PC-3 (cell line): ENCODE data around the gene GAB2. TPM values are rescaled to one million over a fixed set of nuclear protein-coding genes. Genes with fewer than 3 reads are reported as not detected.

Experiments used
- ATAC-seq: fragments of 200-7000 bp; cut with Tn5 transposase; 2 replicates; pipeline ENCODE4 v1.9.1; 2020; ENCODE audit warnings: mild to moderate bottlenecking, moderate library complexity
- BruUV-seq: library from RNA; stranded (reverse); fragments of 400-500 nt; replicated peaks from 2 replicates; lab custom pipeline; 2021; lab: Mats Ljungman, UMichigan
- CTCF ChIA-PET: fragments of 300-600 bp; sonication (Branson Sonifier 250); formaldehyde crosslinking; loops from one replicate; lab custom pipeline; 2022; ENCODE audit warnings: antibody characterized with exemption; lab: Charles Lee
- POLR2A ChIA-PET: fragments of 300-600 bp; sonication (Branson Sonifier 250); formaldehyde crosslinking; loops from one replicate; lab custom pipeline; 2022; ENCODE audit warnings: antibody characterized with exemption; ENCODE audit not compliant: unreplicated experiment; lab: Charles Lee
- DNase-seq: peaks from one replicate; pipeline ENCODE4 v3.0.0-alpha.2; 2015
- H2AFZ ChIP-seq: fragments of 300-600 bp; sonication (generic); 2 replicates; pipeline ENCODE4 v1.6.0; 2016; ENCODE audit warnings: antibody characterized with exemption, low read length
- H3F3A ChIP-seq: fragments of 300-600 bp; sonication (generic); one replicate; pipeline ENCODE4 v1.6.0; 2017; ENCODE audit warnings: antibody characterized with exemption, low read length, control low read depth, mild to moderate bottlenecking; ENCODE audit not compliant: unreplicated experiment
- H3K27ac ChIP-seq: fragments of 300-600 bp; sonication (generic); 2 replicates; pipeline ENCODE4 v1.5.1; 2016; ENCODE audit warnings: mild to moderate bottlenecking, low read length
- H3K27me3 ChIP-seq: fragments of 300-600 bp; sonication (generic); 2 replicates; pipeline ENCODE4 v1.6.1; 2016; ENCODE audit warnings: low read length, mixed read lengths
- H3K36me3 ChIP-seq: fragments of 300-600 bp; sonication (generic); 2 replicates; pipeline ENCODE4 v1.6.1; 2016; ENCODE audit warnings: low read depth, mixed run types, low read length, mixed read lengths
- H3K4me1 ChIP-seq: fragments of 300-600 bp; sonication (generic); 2 replicates; pipeline ENCODE4 v1.5.1; 2016; ENCODE audit warnings: low read length; ENCODE audit not compliant: insufficient read depth
- H3K4me2 ChIP-seq: fragments of 300-600 bp; sonication (generic); 2 replicates; pipeline ENCODE4 v1.6.0; 2016; ENCODE audit warnings: low read length
- H3K4me3 ChIP-seq: fragments of 300-600 bp; sonication (generic); 2 replicates; pipeline ENCODE4 v1.5.1; 2016; ENCODE audit warnings: mild to moderate bottlenecking, low read length, mixed read lengths
- H3K79me2 ChIP-seq: fragments of 300-600 bp; sonication (generic); 2 replicates; pipeline ENCODE4 v1.6.1; 2017; ENCODE audit warnings: low read length, mixed read lengths
- H3K9ac ChIP-seq: fragments of 300-600 bp; sonication (generic); 2 replicates; pipeline ENCODE4 v1.6.0; 2016; ENCODE audit warnings: mild to moderate bottlenecking, low read length
- H3K9me2 ChIP-seq: fragments of 300-600 bp; sonication (generic); replicated peaks from 2 replicates; pipeline ENCODE4 v1.6.1; 2016; ENCODE audit warnings: mixed run types, low read length, mixed read lengths
- H3K9me3 ChIP-seq: fragments of 300-600 bp; sonication (generic); 2 replicates; pipeline ENCODE4 v1.6.1; 2016; ENCODE audit warnings: low read length, mixed read lengths
- H4K20me1 ChIP-seq: fragments of 300-600 bp; sonication (generic); 2 replicates; pipeline ENCODE4 v1.6.1; 2016; ENCODE audit warnings: low read length, mixed read lengths
- CTCF ChIP-seq: fragments of 300-600 bp; sonication (generic); conservative IDR thresholded peaks from 2 replicates; pipeline ENCODE4 v1.5.1; 2017; ENCODE audit warnings: antibody characterized with exemption, low read depth, mild to moderate bottlenecking, low read length
- EZH2 ChIP-seq: fragments of 300-600 bp; sonication (generic); IDR thresholded peaks from one replicate; pipeline ENCODE4 v1.6.1; 2017; ENCODE audit warnings: antibody characterized with exemption, mild to moderate bottlenecking, low read length; ENCODE audit not compliant: unreplicated experiment
- EZH2phosphoT487 ChIP-seq: fragments of 300-600 bp; sonication (generic); IDR thresholded peaks from 2 replicates; pipeline ENCODE4 v1.6.1; 2018; ENCODE audit warnings: mild to moderate bottlenecking, antibody characterized with exemption, low read length, borderline replicate concordance
- intact Hi-C: fragments of 100-400 bp; cut with micrococcal nuclease; formaldehyde crosslinking; loops from 2 replicates; pipeline ENCODE4 v1.9.0; 2023
- total RNA-seq: library from RNA; depleted of rRNA; stranded (reverse); fragments of >200 nt; gene quantifications from 2 replicates; pipeline ENCODE4 v1.2.3, GENCODE V29; 2014

GAB2 gene
- total RNA-seq, 1 experiment from 2014 or later: 7.1 TPM

- H3K27me3 ChIP-seq: no peaks in the 10 kb centered on the region
- no peaks in the 10 kb centered on the region for H3K36me3 ChIP-seq
- no peak overlapping the region for H3K4me3 ChIP-seq
- no TSS peak for BruUV-seq
- H3K9me3 ChIP-seq: no peaks in the 10 kb centered on the region
- DNase-seq (no peak), ATAC-seq (no peak)
- ChIA-PET POLR2A (no interaction called here), CTCF (no interaction called here)
- no peak overlapping the region for H3K4me2 ChIP-seq
- H3K9me2 ChIP-seq: no peaks in the 10 kb centered on the region
- no peak overlapping the region for H2AFZ ChIP-seq
- TF ChIP-seq EZH2 (no peak), CTCF (no peak), EZH2phosphoT487 (no peak)
- H3K27ac ChIP-seq: no peak overlapping the region
- no peaks in the 10 kb centered on the region for H3F3A ChIP-seq
- intact Hi-C loops: no loop called here
- H3K9ac ChIP-seq: no peak overlapping the region
- H4K20me1 ChIP-seq: no peaks in the 10 kb centered on the region
- peaks cover 3% of the 10 kb centered on the region; the same call in 1 of the 2 replicates for H3K4me1 ChIP-seq
- H3K79me2 ChIP-seq: no peaks in the 10 kb centered on the region
These were observed 168.7 kb downstream of the GAB2 start for GRCh38 chr11:78248903-78249302.

GRCh38 chr11:78248191-78248590 lies 169.4 kb downstream of the GAB2 start:
- ChIA-PET POLR2A (no interaction called here), CTCF (no interaction called here)
- Histone ChIP-seq H3K27ac (no peak overlapping the region), H3K79me2 (no peaks in the 10 kb centered on the region), H3K9me2 (no peaks in the 10 kb centered on the region), H3K4me2 (no peak overlapping the region), H4K20me1 (no peaks in the 10 kb centered on the region), H3K9ac (no peak overlapping the region), H3K4me1 (no peaks in the 10 kb centered on the region), H3K36me3 (no peaks in the 10 kb centered on the region), H3K27me3 (no peaks in the 10 kb centered on the region), H2AFZ (no peak overlapping the region), H3K9me3 (no peaks in the 10 kb centered on the region), H3F3A (no peaks in the 10 kb centered on the region), H3K4me3 (no peak overlapping the region)
- ATAC-seq: no peak
- no TSS peak for BruUV-seq
- no peak for DNase-seq
- TF ChIP-seq EZH2phosphoT487 (no peak), EZH2 (no peak), CTCF (no peak)
- intact Hi-C loops: no loop called here

- no TSS peak for BruUV-seq
- Histone ChIP-seq H3K9me3 (peaks cover 8% of the 10 kb centered on the region; the same call in 1 of the 2 replicates), H4K20me1 (no peaks in the 10 kb centered on the region), H3K9ac (no peak overlapping the region), H3K4me2 (no peak overlapping the region), H3K27ac (no peak overlapping the region), H3K4me3 (no peak overlapping the region), H3K4me1 (no peaks in the 10 kb centered on the region), H3K27me3 (no peaks in the 10 kb centered on the region), H3K36me3 (peaks cover 5% of the 10 kb centered on the region; the same call in 1 of the 2 replicates), H2AFZ (no peak overlapping the region), H3K9me2 (no peaks in the 10 kb centered on the region), H3K79me2 (no peaks in the 10 kb centered on the region), H3F3A (no peaks in the 10 kb centered on the region)
- POLR2A ChIA-PET: no interaction called here
- ATAC-seq: no peak
- intact Hi-C loops: no loop called here
- CTCF ChIA-PET: no interaction called here
- TF ChIP-seq EZH2phosphoT487: no peak
- no peak for TF ChIP-seq EZH2
- TF ChIP-seq CTCF: no peak
- no peak for DNase-seq
These were observed 172.9 kb downstream of the GAB2 start for GRCh38 chr11:78244546-78245255.
